Measurements from ENCODE around the gene ZNF678.
A peak's percentile ranks its signal among the peaks of the same experiment; 100 is the strongest.

Gene ZNF678

DNA sequence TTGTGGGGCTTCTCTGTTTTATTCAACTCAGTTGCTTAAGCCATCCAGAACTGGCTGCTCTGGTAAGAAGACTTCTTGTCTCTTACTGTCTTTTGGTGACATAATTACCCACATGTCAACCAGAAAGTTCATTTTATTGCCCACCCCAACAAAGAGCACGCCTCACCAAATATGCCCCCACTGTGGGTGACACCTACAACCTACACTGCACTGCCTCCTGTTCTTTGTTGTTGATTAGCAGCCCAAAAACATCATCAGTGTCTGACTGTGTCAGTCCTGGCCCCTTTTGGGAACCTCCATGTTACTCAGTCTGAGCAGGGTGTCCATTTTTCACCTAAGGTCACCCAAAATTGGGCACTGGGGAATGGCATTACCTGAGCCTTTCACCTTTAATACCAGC, 49.3 kb downstream of the ZNF678 start:
- no peak overlapping the region for H3K4me3 ChIP-seq (ENCODE audit: low read depth, low read length)
- ChIA-PET CTCF (no interaction called here), POLR2A (no interaction called here)
- H3K27ac ChIP-seq (ENCODE audit: extremely low read depth, low read depth, low read length): no peak overlapping the region
- no peaks in the 10 kb centered on the region for H3K4me1 ChIP-seq (ENCODE audit: control insufficient read depth, insufficient read depth, low read length)
- TF ChIP-seq ZNF501 (tag by site-specific recombination; IDR thresholded peaks at IDR 0.05) (no peak), EGR2 (tag by site-specific recombination; IDR thresholded peaks at IDR 0.05; ENCODE audit: low read depth) (peak; percentile 14; the same call in 1 of the 2 replicates), ZNF645 (tag by site-specific recombination; IDR thresholded peaks at IDR 0.05) (no peak)
- peaks cover 0 to 21% of the 10 kb centered on the region in 2 experiments; a peak in 2 of 3 replicates for H3K36me3 ChIP-seq (ENCODE audit: control insufficient read depth in 2 of 2, insufficient read depth in 1 of 2, low read length in 2 of 2)
- H3K9me3 ChIP-seq (ENCODE audit: control insufficient read depth, insufficient read depth, low read depth, low read length): no peaks in the 10 kb centered on the region

GRCh38 chr1:227613526-227613925, 50.2 kb downstream of the ZNF678 start:
- CTCF ChIA-PET: no interaction called here
- POLR2A ChIA-PET: no interaction called here
- H3K36me3 ChIP-seq (ENCODE audit: control insufficient read depth in 2 of 2, insufficient read depth in 1 of 2, low read length in 2 of 2): peaks cover 0 to 21% of the 10 kb centered on the region in 2 experiments; a peak in 2 of 3 replicates
- H3K4me1 ChIP-seq (ENCODE audit: control insufficient read depth, insufficient read depth, low read length): no peaks in the 10 kb centered on the region
- H3K4me3 ChIP-seq (ENCODE audit: low read depth, low read length): no peak overlapping the region
- H3K27ac ChIP-seq (ENCODE audit: extremely low read depth, low read depth, low read length): no peak overlapping the region
- TF ChIP-seq TRIM28 (IDR thresholded peaks at IDR 0.05; ENCODE audit: borderline replicate concordance, low read length): no peak
- TF ChIP-seq ZNF514 (tag by site-specific recombination; IDR thresholded peaks at IDR 0.05): no peak
- TF ChIP-seq ZEB2 (tag by site-specific recombination; IDR thresholded peaks at IDR 0.05): no peak
- no peak for TF ChIP-seq ZNF433 (tag by site-specific recombination; IDR thresholded peaks at IDR 0.05; ENCODE audit: low read depth)
- TF ChIP-seq ZNF16 (tag by site-specific recombination; IDR thresholded peaks at IDR 0.05; ENCODE audit: low read depth): no peak
- no peak for TF ChIP-seq ZNF529 (tag by site-specific recombination; IDR thresholded peaks at IDR 0.05; ENCODE audit: insufficient replicate concordance)
- no peaks in the 10 kb centered on the region for H3K9me3 ChIP-seq (ENCODE audit: control insufficient read depth, insufficient read depth, low read depth, low read length)

DNA sequence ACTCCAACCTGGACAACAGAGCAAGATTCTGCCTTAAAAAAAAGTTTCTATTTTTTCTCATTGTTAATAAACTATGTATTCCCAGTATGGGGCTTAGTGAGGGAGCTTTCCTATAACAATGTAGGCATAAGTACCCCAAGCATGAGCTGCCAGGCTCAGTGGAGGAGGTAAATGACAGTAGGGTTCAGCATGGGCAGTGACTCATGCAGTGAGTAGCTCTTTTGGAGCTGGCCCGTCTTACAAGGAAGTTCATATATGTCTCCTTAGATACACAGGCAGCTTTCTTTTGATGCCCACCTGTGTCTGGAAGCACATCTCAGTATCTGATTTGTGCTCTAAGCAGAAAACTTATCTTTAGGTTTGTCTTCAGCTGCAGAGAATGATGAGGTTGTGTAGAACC, 57.9 kb downstream of the ZNF678 start:
- Histone ChIP-seq H3K27ac (ENCODE audit: extremely low read depth, low read depth, low read length) (no peak overlapping the region), H3K9me3 (ENCODE audit: control insufficient read depth, insufficient read depth, low read depth, low read length) (no peaks in the 10 kb centered on the region), H3K36me3 (ENCODE audit: control insufficient read depth in 2 of 2, insufficient read depth in 1 of 2, low read length in 2 of 2) (peaks cover 0 to 5% of the 10 kb centered on the region in 2 experiments; a peak in 1 of 3 replicates), H3K4me3 (ENCODE audit: low read depth, low read length) (no peak overlapping the region), H3K4me1 (ENCODE audit: control insufficient read depth, insufficient read depth, low read length) (no peaks in the 10 kb centered on the region)
- ChIA-PET POLR2A (no interaction called here), CTCF (interaction anchor here (0.7 kb wide), 1 partner anchor 78 kb away, joined by 3 read pairs; no protein-coding TSS in a partner anchor)
- no peak for TF ChIP-seq ZNF37A (tag by site-specific recombination; IDR thresholded peaks at IDR 0.05)
- no peak for TF ChIP-seq ZNF174 (tag by site-specific recombination; IDR thresholded peaks at IDR 0.05)
- no peak for TF ChIP-seq ZNF626 (tag by site-specific recombination; IDR thresholded peaks at IDR 0.05)
- no peak for TF ChIP-seq ZFP69B (tag by site-specific recombination; IDR thresholded peaks at IDR 0.05)
- no peak for TF ChIP-seq ZNF707 (tag by site-specific recombination; IDR thresholded peaks at IDR 0.05)

DNA sequence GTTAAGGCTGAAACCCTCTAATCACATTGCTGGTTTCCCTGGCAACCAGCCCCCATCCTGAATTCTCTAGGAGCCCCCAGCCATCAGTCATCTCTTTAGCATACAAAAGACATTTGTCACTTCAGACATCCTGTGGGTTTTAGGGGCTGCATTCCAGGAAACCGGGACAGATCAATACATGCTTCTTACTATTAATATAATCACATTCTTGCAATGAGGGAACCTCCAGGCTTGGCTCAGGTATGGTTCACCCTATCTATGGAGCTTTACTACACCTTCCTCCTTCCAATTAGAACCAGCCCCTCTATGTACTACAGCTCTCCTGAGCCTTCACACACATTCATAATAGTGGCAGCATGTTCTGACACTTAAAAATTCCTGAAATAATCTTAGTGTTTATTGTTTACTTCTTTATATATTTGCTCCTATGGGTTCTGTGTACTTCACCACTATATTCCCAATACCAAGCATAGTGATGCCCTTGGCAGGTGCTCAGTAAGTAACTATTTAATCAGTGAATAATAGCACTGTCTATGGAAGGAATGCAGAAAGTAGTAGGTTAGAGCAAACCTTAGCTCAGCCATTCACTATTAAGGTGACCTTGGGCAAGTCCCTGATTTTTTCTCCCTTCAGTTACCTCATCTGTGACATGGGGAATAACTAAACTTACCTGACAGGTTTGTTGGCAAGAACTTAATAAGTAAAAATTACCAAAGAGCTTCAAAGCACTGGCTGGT, 59.6 kb downstream of the ZNF678 start:
- H3K36me3 ChIP-seq (ENCODE audit: control insufficient read depth in 2 of 2, insufficient read depth in 1 of 2, low read length in 2 of 2): peaks cover 0 to 5% of the 10 kb centered on the region in 2 experiments; a peak in 1 of 3 replicates
- ChIA-PET CTCF (interaction anchor here (1.1 kb wide), 1 partner anchor 10 kb away, joined by 3 read pairs; no protein-coding TSS in a partner anchor), POLR2A (no interaction called here)
- H3K4me1 ChIP-seq (ENCODE audit: control insufficient read depth, insufficient read depth, low read length): no peaks in the 10 kb centered on the region
- TF ChIP-seq ZNF280D (tag by site-specific recombination; IDR thresholded peaks at IDR 0.05) (no peak), ZNF560 (tag by site-specific recombination; IDR thresholded peaks at IDR 0.05; ENCODE audit: borderline replicate concordance) (no peak), ZNF292 (tag by site-specific recombination; IDR thresholded peaks at IDR 0.05; ENCODE audit: borderline replicate concordance, low read depth) (no peak)
- no peaks in the 10 kb centered on the region for H3K9me3 ChIP-seq (ENCODE audit: control insufficient read depth, insufficient read depth, low read depth, low read length)
- no peak overlapping the region for H3K4me3 ChIP-seq (ENCODE audit: low read depth, low read length)
- H3K27ac ChIP-seq (ENCODE audit: extremely low read depth, low read depth, low read length): no peak overlapping the region
